ENCODE data around the gene RRP15. TPM values are rescaled to one million over a fixed set of nuclear protein-coding genes. Genes with fewer than 3 reads are reported as not detected.

Gene RRP15
- total RNA-seq, 4 donors from 2014 or later: 13.1 to 27.4 (median 18.8) TPM

DNA sequence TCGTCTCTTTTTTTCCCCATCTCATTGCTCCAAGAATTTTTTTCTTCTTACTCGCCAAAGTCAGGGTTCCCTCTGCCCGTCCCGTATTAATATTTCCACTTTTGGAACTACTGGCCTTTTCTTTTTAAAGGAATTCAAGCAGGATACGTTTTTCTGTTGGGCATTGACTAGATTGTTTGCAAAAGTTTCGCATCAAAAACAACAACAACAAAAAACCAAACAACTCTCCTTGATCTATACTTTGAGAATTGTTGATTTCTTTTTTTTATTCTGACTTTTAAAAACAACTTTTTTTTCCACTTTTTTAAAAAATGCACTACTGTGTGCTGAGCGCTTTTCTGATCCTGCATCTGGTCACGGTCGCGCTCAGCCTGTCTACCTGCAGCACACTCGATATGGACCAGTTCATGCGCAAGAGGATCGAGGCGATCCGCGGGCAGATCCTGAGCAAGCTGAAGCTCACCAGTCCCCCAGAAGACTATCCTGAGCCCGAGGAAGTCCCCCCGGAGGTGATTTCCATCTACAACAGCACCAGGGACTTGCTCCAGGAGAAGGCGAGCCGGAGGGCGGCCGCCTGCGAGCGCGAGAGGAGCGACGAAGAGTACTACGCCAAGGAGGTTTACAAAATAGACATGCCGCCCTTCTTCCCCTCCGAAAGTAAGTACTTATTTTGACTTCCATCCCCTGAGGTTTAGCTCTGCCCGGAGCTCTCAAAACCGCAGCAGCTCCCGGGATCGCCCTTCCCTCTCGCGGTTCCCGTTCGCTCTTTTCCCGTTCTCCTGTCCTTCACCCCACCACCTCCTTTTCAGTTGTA, 61.5 kb downstream of the RRP15 start:
- intact Hi-C loops (cut with DNase I; ENCODE audit: low total_unique reads): loop anchor here (5.0 to 10.0 kb wide), 4 partner anchors 66 to 826 kb away; partner anchors contain the start of gene LYPLAL1
- Histone ChIP-seq H3K4me3 (peak overlapping the region; percentile 66 to 86 (median 70)), H3K27ac (peak overlapping the region; percentile 90 to 94 (median 92)), H3K27me3 (no peaks in the 10 kb centered on the region), H3K9me3 (no peaks in the 10 kb centered on the region), H3K36me3 (no peaks in the 10 kb centered on the region), H3K4me1 (peaks cover 33 to 38% of the 10 kb centered on the region in 2 donors)
- TF ChIP-seq, protein P1, sequence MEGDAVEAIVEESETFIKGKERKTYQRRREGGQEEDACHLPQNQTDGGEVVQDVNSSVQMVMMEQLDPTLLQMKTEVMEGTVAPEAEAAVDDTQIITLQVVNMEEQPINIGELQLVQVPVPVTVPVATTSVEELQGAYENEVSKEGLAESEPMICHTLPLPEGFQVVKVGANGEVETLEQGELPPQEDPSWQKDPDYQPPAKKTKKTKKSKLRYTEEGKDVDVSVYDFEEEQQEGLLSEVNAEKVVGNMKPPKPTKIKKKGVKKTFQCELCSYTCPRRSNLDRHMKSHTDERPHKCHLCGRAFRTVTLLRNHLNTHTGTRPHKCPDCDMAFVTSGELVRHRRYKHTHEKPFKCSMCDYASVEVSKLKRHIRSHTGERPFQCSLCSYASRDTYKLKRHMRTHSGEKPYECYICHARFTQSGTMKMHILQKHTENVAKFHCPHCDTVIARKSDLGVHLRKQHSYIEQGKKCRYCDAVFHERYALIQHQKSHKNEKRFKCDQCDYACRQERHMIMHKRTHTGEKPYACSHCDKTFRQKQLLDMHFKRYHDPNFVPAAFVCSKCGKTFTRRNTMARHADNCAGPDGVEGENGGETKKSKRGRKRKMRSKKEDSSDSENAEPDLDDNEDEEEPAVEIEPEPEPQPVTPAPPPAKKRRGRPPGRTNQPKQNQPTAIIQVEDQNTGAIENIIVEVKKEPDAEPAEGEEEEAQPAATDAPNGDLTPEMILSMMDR (IDR thresholded peaks at IDR 0.05 in 4 of 5, conservative IDR thresholded peaks at IDR 0.05 in 1 of 5): no peak
- TF ChIP-seq POLR2A (IDR thresholded peaks at IDR 0.05): no peak
- ATAC-seq (peak; percentile 18 to 20), DNase-seq (peak; percentile 22 to 52)
- in situ Hi-C loops (cut with MboI; ENCODE audit: low sequenced_read_pairs in 4 of 4): loop anchor here (10.0 to 25.0 kb wide), 4 partner anchors 138 to 1316 kb away; no protein-coding TSS in a partner anchor

DNA sequence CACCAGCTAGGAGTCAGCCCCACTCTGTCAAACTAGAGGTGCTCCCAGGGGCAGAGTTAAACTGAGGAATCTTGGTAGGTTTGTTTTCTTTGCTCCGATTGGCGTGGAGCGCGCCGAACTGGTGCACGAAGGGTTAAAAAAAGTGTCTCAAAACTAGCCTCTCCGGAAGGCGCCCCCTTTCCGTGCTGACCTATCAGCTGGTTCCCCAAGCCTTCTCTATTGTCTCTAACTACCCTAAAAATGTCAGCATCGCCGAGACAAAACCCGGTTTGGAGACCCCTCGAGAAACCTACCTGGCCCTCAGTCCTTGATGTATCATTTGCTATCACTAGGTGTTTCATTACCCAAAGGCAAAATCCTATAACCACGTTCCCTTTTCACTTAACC, 62.2 kb downstream of the RRP15 start:
- ATAC-seq (no peak), DNase-seq (no peak)
- H3K27me3 ChIP-seq: no peaks in the 10 kb centered on the region
- no peaks in the 10 kb centered on the region for H3K9me3 ChIP-seq
- H3K4me1 ChIP-seq: peaks cover 40 to 41% of the 10 kb centered on the region in 2 donors
- intact Hi-C loops (cut with DNase I; ENCODE audit: low total_unique reads): loop anchor here (5.0 to 10.0 kb wide), 4 partner anchors 65 to 825 kb away; partner anchors contain the start of gene LYPLAL1
- in situ Hi-C loops (cut with MboI; ENCODE audit: low sequenced_read_pairs in 4 of 4): loop anchor here (10.0 to 25.0 kb wide), 4 partner anchors 137 to 1315 kb away; no protein-coding TSS in a partner anchor
- peak overlapping the region; percentile 90 to 94 (median 92) for H3K27ac ChIP-seq
- TF ChIP-seq, protein P1 (IDR thresholded peaks at IDR 0.05 in 4 of 5, conservative IDR thresholded peaks at IDR 0.05 in 1 of 5): peak in 1 of 5 experiments; percentile 7
- TF ChIP-seq POLR2A (IDR thresholded peaks at IDR 0.05): peak in 1 of 2 donors; percentile 19
- peak overlapping the region; percentile 66 to 86 (median 70) for H3K4me3 ChIP-seq
- no peaks in the 10 kb centered on the region for H3K36me3 ChIP-seq

DNA sequence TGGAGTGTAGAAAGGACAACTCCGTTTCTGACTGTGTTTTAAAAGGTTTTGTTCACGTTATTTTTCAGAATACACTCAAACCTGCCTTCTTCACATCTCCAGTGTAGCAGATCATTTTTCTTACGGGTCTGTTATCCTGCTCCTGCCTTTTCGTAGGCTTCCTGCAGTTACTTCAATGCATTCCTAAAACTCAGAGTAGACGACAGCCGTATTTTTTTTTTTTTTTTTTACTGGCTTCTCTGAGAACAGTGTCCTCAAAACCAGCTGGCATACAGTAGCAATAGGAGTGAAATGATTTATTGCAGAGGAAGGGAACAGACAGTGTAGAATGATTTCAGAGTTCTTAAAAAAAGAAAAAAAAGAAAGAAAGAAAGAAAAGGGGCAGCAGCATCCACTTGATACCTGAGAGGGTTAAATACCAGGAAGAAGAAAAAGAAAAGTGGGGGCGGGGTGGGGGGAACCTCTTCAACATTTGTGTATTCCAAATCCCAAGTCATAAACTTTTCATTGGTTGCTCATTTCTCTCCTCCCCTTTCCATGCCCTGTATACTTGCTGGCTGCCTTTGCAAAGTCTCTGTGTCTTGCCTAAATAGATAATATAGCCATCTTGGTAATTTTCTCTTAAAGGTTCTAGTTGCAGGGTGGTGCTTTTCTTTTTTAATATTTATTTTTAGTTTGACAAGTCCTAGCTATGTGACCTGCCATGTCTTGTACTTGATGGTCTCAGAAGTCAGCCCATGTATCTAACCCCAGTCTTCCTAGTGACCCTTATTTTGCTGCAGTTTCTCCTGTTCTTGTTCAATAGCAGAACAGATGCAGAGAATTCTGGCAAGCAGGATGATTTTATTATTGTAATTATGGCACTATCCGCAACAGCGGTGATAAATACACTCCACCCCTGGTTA, 62.9 kb downstream of the RRP15 start:
- intact Hi-C loops (cut with DNase I; ENCODE audit: low total_unique reads): loop anchor here (5.0 to 10.0 kb wide), 4 partner anchors 64 to 824 kb away; partner anchors contain the start of gene LYPLAL1
- DNase-seq (no peak), ATAC-seq (no peak)
- peak overlapping the region; percentile 90 to 94 (median 92) for H3K27ac ChIP-seq
- H3K4me1 ChIP-seq: peaks cover 46 to 47% of the 10 kb centered on the region in 2 donors
- no peaks in the 10 kb centered on the region for H3K36me3 ChIP-seq
- peak overlapping the region; percentile 66 to 86 (median 70) for H3K4me3 ChIP-seq
- in situ Hi-C loops (cut with MboI; ENCODE audit: low sequenced_read_pairs in 4 of 4): loop anchor here (10.0 to 25.0 kb wide), 4 partner anchors 137 to 1314 kb away; no protein-coding TSS in a partner anchor
- H3K9me3 ChIP-seq: no peaks in the 10 kb centered on the region
- TF ChIP-seq, protein P1 (IDR thresholded peaks at IDR 0.05 in 4 of 5, conservative IDR thresholded peaks at IDR 0.05 in 1 of 5): no peak
- TF ChIP-seq POLR2A (IDR thresholded peaks at IDR 0.05): peak in 1 of 2 donors; percentile 36
- H3K27me3 ChIP-seq: no peaks in the 10 kb centered on the region

DNA sequence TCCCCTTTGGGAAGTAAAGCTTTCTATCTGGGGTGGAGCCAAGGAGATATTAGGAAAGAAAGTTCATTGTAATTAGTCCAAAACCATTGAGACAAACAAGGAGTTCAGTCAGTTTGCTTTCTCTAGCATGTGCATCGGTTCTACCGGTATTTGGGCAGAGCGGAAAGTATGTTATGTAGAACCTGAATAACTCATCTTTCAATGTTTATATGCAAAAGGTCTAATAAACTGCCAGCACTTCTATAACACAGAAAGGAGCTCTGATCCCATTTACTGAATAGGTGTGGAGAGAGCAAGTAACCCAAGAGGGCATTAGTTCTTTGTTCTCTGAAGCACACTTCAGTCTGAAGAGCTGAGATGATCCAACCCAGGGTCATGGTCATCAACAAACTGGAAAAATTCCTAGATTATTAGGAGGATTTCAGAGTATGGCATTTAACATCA, 63.6 kb downstream of the RRP15 start:
- ATAC-seq (no peak), DNase-seq (no peak)
- in situ Hi-C loops (cut with MboI; ENCODE audit: low sequenced_read_pairs in 4 of 4): loop anchor here (10.0 to 25.0 kb wide), 4 partner anchors 136 to 1314 kb away; no protein-coding TSS in a partner anchor
- Histone ChIP-seq H3K27me3 (no peaks in the 10 kb centered on the region), H3K27ac (peak overlapping the region; percentile 90 to 94 (median 92)), H3K4me1 (peaks cover 48 to 53% of the 10 kb centered on the region in 2 donors), H3K36me3 (no peaks in the 10 kb centered on the region), H3K4me3 (peak overlapping the region; percentile 66 to 86 (median 70)), H3K9me3 (no peaks in the 10 kb centered on the region)
- no peak for TF ChIP-seq POLR2A (IDR thresholded peaks at IDR 0.05)
- TF ChIP-seq, protein P1 (IDR thresholded peaks at IDR 0.05 in 4 of 5, conservative IDR thresholded peaks at IDR 0.05 in 1 of 5): no peak
- intact Hi-C loops (cut with DNase I; ENCODE audit: low total_unique reads): loop anchor here (5.0 to 10.0 kb wide), 4 partner anchors 64 to 824 kb away; partner anchors contain the start of gene LYPLAL1

All from gastrocnemius medialis (tissue), 4 donors.